Activated CD4-positive, CD25-positive, alpha-beta regulatory T cell treated with anti-CD3 and anti-CD28 coated beads, Interleukin-2, amount 50 U/mL, for 72 hours (primary cell): ENCODE measurements around the gene ZNF248.
"Not testable (repeated sequence)": the region's sequence is repeated elsewhere in the genome, so short reads cannot be mapped to it uniquely, and the experiment has no call there.

Experiments used
- DNase-seq: peaks from one replicate; pipeline ENCODE4 v3.0.0; 2021

ZNF248 gene

DNA sequence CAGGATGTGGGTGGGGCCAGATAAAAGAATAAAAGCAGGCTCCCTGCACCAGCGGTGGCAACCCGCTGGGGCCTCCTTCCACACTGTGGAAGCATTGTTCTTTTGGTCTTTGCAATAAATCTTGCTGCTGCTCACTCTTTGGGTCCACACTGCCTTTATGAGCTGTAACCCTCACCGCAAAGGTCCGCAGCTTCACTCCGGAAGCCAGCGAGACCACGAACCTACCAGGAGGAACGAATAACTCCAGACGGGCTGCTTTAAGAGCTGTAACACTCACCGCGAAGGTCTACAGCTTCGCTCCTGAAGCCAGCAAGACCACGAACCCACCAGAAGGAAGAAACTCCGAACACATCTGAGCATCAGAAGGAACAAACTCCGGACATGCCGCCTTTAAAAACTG is 119.2 kb downstream of the ZNF248 start:
- not testable (repeated sequence) for DNase-seq

DNA sequence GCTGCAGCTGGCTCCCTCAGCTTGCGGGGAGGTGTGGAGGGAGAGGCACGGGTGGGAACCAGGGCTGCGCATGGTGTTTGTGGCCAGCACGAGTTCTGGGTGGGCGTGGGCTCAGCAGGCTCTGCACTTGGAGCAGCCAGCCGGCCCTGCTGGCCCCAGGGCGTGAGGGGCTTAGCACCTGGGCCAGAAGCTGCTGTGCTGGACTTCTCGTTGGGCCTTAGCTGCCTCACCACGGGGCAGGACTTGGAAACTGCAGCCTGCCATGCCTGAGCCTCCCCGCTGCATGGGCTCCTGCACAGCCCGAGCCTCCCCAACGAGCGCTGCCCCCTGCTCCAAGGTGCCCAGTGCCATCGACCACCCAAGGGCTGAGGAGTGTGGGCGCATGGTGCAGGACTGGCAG is 120.1 kb downstream of the ZNF248 start:
- DNase-seq, result no peak

- DNase-seq, result no peak
Measured at GRCh38 chr10:37736120-37736519, 121.3 kb downstream of the ZNF248 start.

DNA sequence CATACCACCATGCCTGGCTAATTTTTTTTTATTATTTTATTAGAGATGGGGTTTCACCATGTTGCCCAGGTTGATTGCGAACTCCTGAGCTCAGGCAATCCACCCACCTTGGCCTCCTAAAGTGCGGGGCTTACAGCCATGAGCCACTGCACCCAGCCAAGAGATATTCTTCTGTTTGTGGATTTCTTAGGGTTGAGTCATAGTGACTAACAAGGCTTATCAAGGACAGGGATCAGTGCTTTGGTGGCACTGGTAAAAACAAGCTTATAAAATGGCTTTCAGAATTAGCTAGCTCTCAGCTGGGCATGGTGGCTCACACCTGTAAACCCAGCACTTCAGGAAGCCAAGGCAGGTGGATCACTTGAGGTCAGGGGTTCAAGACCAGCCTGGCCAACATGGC is 122.4 kb downstream of the ZNF248 start:
- no peak for DNase-seq
